Skeletal muscle satellite cell (primary cell): ENCODE results near the gene METAP2.
"Not testable (repeated sequence)": the region's sequence is repeated elsewhere in the genome, so short reads cannot be mapped to it uniquely, and the experiment has no call there.

Experiments
- H3K27me3 ChIP-seq: 2 replicates; pipeline ENCODE4 v1.7.0; 2013; ENCODE audit warnings: low read length; ENCODE audit not compliant: control insufficient read depth, insufficient read depth
- H3K36me3 ChIP-seq: 2 replicates; pipeline ENCODE4 v1.7.0; 2013; ENCODE audit warnings: mild to moderate bottlenecking, control low read depth, low read length; ENCODE audit not compliant: insufficient read depth
- H3K4me1 ChIP-seq: 2 replicates; pipeline ENCODE4 v1.7.0; 2013; ENCODE audit warnings: low read length; ENCODE audit not compliant: control insufficient read depth, insufficient read depth
- H3K4me2 ChIP-seq: 2 replicates; pipeline ENCODE4 v1.7.0; 2013; ENCODE audit warnings: mild to moderate bottlenecking, low read length
- H3K4me3 ChIP-seq: 2 replicates; pipeline ENCODE4 v1.7.0; 2013; ENCODE audit warnings: low read length
- H3K9ac ChIP-seq: 2 replicates; pipeline ENCODE4 v1.7.0; 2013; ENCODE audit warnings: mild to moderate bottlenecking, low read depth, low read length, moderate library complexity
- H3K9me3 ChIP-seq: replicated peaks from 2 replicates; pipeline ENCODE4 v1.7.0; 2013; ENCODE audit warnings: mild to moderate bottlenecking, control low read depth, low read length

The METAP2 gene

DNA sequence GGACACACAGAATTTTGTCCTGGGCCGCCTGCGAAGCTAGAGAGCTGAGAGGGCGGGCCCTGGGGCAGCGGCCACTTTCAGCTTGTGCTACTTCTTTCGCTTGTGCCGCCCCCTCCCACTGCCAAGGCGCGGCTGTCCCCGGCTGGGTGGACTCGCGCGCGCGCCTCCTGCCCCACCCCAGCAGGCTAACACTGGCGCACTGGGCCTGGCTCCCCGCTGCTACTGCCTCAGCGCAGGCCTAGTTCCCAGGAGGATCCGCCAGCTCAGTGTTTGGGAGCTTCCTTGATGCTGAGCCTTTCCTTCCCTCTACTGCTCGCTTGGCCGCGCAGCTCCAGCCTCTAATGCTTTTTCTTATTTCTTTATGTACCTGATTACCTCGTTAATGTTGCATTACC, 27.4 kb upstream of the METAP2 start:
- H3K9ac ChIP-seq, result no peak overlapping the region
- H3K27me3 ChIP-seq, result peaks cover 33% of the 10 kb centered on the region
- H3K4me3 ChIP-seq, result no peak overlapping the region
- H3K4me2 ChIP-seq, result no peak overlapping the region
- H3K9me3 ChIP-seq, result no peaks in the 10 kb centered on the region
- no peaks in the 10 kb centered on the region for H3K4me1 ChIP-seq
- no peaks in the 10 kb centered on the region for H3K36me3 ChIP-seq

DNA sequence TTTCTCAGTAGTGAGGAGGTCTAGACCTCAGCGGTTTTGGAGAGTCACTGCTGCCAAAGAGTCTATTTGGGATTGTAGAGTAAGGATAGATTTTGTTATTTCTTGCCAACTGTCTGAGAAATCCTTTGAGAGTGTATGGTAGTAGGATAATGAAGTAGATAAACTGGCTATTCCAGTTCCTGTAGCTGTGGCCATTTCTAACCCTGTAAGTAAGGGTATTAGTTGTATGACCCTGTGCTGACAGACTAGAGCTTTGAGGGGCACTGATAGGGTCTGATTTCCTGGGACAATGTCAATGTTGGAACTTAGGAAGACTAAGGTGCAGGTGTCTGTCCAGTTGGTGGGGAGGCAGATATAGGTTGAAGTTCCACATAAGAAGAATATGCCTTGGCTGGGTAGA, 24.3 kb upstream of the METAP2 start:
- H3K4me1 ChIP-seq, H3K4me2 ChIP-seq, H3K4me3 ChIP-seq, H3K9ac ChIP-seq, H3K36me3 ChIP-seq, H3K9me3 ChIP-seq: not testable (repeated sequence)
- H3K27me3 ChIP-seq, result peaks cover 19% of the 10 kb centered on the region

- not testable (repeated sequence) for H3K9ac ChIP-seq, H3K27me3 ChIP-seq, H3K4me3 ChIP-seq, H3K36me3 ChIP-seq, H3K4me1 ChIP-seq, H3K4me2 ChIP-seq, H3K9me3 ChIP-seq
These were observed 21.5 kb upstream of the METAP2 start for GRCh38 chr12:95452501-95452900.

DNA sequence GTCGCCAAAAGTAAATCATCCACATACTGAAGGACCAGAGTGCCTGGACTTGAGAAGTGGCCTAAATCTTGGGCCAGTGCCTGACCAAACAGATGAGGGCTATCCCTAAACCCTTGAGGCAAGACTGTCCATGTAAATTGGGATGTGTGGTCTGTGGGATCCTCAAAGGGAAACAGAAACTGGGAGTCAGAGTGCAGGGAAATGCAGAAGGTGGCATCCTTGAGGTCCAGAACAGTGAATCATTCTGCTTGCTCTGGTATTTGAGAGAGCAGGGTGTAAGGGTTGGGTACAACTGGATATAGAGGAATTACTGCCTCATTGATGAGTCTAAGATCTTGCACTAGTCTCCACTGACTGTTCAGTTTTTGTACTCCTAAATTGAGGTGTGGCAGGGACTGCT, 20.1 kb upstream of the METAP2 start:
- H3K4me2 ChIP-seq, H3K36me3 ChIP-seq, H3K4me1 ChIP-seq, H3K27me3 ChIP-seq, H3K4me3 ChIP-seq, H3K9ac ChIP-seq: not testable (repeated sequence)
- H3K9me3 ChIP-seq, result peaks cover 10% of the 10 kb centered on the region

- H3K4me1 ChIP-seq, H3K36me3 ChIP-seq: not testable (repeated sequence)
These were observed 19.2 kb upstream of the METAP2 start for GRCh38 chr12:95454780-95455215.

DNA sequence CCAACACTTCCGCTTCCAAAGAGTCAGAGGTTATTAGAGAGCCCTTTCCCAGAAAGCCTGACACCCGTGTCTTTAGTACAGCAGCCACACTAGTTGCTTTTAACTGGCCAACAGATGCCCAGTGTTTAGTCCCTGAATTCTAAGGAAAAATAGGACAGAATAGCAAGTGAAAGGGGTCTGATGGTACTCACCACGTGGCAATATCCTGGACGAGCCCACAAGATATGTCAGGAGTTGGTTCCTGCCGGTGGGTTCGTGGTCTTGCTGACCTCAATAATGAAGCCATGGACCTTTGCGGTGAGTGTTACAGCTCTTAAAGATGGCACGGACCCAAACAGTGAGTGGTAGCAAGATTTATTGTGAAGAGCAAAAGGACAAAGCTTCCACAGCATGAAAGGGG, 16.3 kb upstream of the METAP2 start:
- H3K4me1 ChIP-seq, H3K9ac ChIP-seq, H3K4me2 ChIP-seq, H3K36me3 ChIP-seq, H3K4me3 ChIP-seq, H3K27me3 ChIP-seq: not testable (repeated sequence)
- H3K9me3 ChIP-seq, result peaks cover 10% of the 10 kb centered on the region

More at GRCh38 chr12:95454780-95455215, 19.2 kb upstream of the METAP2 start:
- H3K9ac ChIP-seq, H3K4me3 ChIP-seq, H3K4me2 ChIP-seq, H3K27me3 ChIP-seq: not testable (repeated sequence)
- H3K9me3 ChIP-seq, result peaks cover 10% of the 10 kb centered on the region

DNA sequence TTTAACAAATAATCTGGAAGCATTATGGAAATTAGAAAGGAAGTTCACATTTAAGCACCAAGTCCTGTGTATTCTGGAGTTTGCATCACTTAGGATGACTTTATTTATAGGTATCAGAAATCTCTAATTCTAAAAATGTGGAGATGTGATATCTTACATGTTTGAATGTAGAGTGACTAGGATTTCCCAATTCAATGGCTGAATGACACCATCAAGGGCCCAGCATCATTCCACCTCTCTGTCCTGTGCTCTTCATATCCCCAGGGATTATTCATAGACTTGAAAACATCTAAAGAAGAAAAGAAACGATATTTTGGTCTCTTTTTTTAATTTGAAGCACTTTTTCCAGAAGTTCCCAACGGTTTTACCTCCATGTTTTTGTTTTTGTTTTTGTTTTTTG, 15.2 kb upstream of the METAP2 start:
- Histone ChIP-seq H3K4me1 (no peaks in the 10 kb centered on the region), H3K9me3 (peaks cover 10% of the 10 kb centered on the region)

GRCh38 chr12:95459310-95459709, 14.6 kb upstream of the METAP2 start:
- peaks cover 7% of the 10 kb centered on the region for H3K27me3 ChIP-seq
- peaks cover 10% of the 10 kb centered on the region for H3K9me3 ChIP-seq
- H3K9ac ChIP-seq, result no peak overlapping the region
- H3K4me2 ChIP-seq, result no peak overlapping the region
- no peak overlapping the region for H3K4me3 ChIP-seq
- no peaks in the 10 kb centered on the region for H3K4me1 ChIP-seq
- no peaks in the 10 kb centered on the region for H3K36me3 ChIP-seq

More for the DNA sequence above, 15.2 kb upstream of the METAP2 start:
- no peak overlapping the region for H3K9ac ChIP-seq
- peaks cover 7% of the 10 kb centered on the region for H3K27me3 ChIP-seq
- no peaks in the 10 kb centered on the region for H3K36me3 ChIP-seq
- H3K4me2 ChIP-seq, result no peak overlapping the region
- H3K4me3 ChIP-seq, result no peak overlapping the region

DNA sequence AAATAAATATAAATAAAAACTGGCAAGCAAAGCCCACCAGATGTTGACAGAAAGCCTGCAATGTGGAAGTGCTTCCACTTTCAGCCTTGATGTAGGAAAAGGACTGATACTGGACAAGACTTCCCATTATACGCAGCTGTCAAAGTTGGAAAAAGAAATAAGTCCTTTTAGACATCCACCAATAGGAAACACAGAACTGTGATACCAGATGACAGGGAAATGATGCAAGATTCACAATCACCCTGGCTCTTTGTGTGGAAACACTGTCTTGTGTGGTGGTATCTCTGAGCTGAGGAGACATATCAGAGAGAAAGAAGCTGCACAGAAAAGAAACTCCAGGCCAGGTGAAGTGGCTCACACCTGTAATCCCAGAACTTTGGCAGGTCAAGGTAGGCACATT, 13.8 kb upstream of the METAP2 start:
- peaks cover 7% of the 10 kb centered on the region for H3K27me3 ChIP-seq
- no peak overlapping the region for H3K4me2 ChIP-seq
- peaks cover 10% of the 10 kb centered on the region for H3K9me3 ChIP-seq
- H3K4me3 ChIP-seq, result no peak overlapping the region
- H3K36me3 ChIP-seq, result no peaks in the 10 kb centered on the region
- H3K9ac ChIP-seq, result no peak overlapping the region
- no peaks in the 10 kb centered on the region for H3K4me1 ChIP-seq

GRCh38 chr12:95460896-95461295, 13.1 kb upstream of the METAP2 start:
- Histone ChIP-seq H3K36me3 (no peaks in the 10 kb centered on the region), H3K4me2 (no peak overlapping the region), H3K4me3 (no peak overlapping the region), H3K4me1 (no peaks in the 10 kb centered on the region), H3K9ac (no peak overlapping the region), H3K27me3 (peaks cover 7% of the 10 kb centered on the region), H3K9me3 (peaks cover 10% of the 10 kb centered on the region)

DNA sequence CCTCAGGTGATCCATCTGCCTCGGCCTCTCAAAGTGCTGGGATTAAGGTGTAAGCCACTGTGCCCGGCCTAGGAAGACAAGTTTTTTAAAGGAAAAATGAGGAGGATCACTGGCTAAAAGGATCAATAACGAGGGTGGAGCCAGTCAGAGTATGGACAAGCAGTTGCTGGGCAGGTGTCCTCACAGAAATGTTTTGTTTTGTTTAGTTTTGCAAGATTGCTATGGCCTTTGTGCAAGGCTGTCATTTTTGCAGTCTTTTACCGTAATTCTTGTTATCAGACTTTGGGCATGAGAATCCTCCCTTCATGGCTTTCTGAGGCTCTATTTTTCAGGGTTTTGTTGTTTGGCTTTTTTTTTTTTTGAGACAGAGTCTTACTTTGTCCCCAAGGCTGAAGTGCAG, 11.9 kb upstream of the METAP2 start:
- Histone ChIP-seq H3K4me2 (no peak overlapping the region), H3K27me3 (peaks cover 9% of the 10 kb centered on the region), H3K9ac (no peak overlapping the region), H3K4me3 (no peak overlapping the region), H3K9me3 (peaks cover 9% of the 10 kb centered on the region), H3K36me3 (no peaks in the 10 kb centered on the region), H3K4me1 (no peaks in the 10 kb centered on the region)

- Histone ChIP-seq H3K27me3 (peaks cover 9% of the 10 kb centered on the region), H3K9ac (no peak overlapping the region), H3K4me1 (no peaks in the 10 kb centered on the region), H3K4me2 (no peak overlapping the region), H3K36me3 (no peaks in the 10 kb centered on the region), H3K4me3 (no peak overlapping the region), H3K9me3 (peaks cover 5% of the 10 kb centered on the region)
These were observed 11.4 kb upstream of the METAP2 start for GRCh38 chr12:95462551-95462950.
